ENCODE measurements around the gene CRYBA2. TPM values are rescaled to one million over a fixed set of nuclear protein-coding genes. Genes with fewer than 3 reads are reported as not detected.

The CRYBA2 gene
- total and polyA plus RNA-seq, 11 donors: not detected

GRCh38 chr2:218959761-218960308, 33.4 kb downstream of the CRYBA2 start:
- H3K27me3 ChIP-seq: peaks cover 44 to 92% (median 69%) of the 10 kb centered on the region in 9 donors
- no peak for TF ChIP-seq CTCF (IDR thresholded peaks at IDR 0.05)
- TF ChIP-seq POLR2A (IDR thresholded peaks at IDR 0.05): no peak
- intact Hi-C loops (cut with DNase I): no loop called here
- H3K4me3 ChIP-seq: peak overlapping the region; percentile 15 to 52 (median 40)
- DNase-seq: no peak
- H3K36me3 ChIP-seq: no peaks in the 10 kb centered on the region
- H3K27ac ChIP-seq: no peak overlapping the region
- ATAC-seq: no peak
- no peaks in the 10 kb centered on the region for H3K9me3 ChIP-seq
- peaks cover 0 to 20% (median 3%) of the 10 kb centered on the region in 12 donors for H3K4me1 ChIP-seq
- WGBS, 4 donors: 0 to 2% (median 2%) methylated on average over 2 to 67 of the region's 67 CpGs

GRCh38 chr2:218959141-218959731, 34.0 kb downstream of the CRYBA2 start, which contains the start of gene CDK5R2:
TSS of gene CDK5R2 (plus strand) at chr2:218959666. CDS start at chr2:218959821, 155 bp downstream.
- Histone ChIP-seq H3K27ac (no peak within 1 kb of the TSS), H3K9me3 (no peaks in the 10 kb centered on the region), H3K36me3 (no peaks in the 10 kb centered on the region), H3K4me3 (peak within 1 kb of the TSS; percentile 15 to 52 (median 40)), H3K27me3 (peaks cover 44 to 91% (median 67%) of the 10 kb centered on the region in 9 donors), H3K4me1 (peaks cover 0 to 20% (median 3%) of the 10 kb centered on the region in 12 donors)
- intact Hi-C loops (cut with DNase I): no loop called here
- TF ChIP-seq POLR2A (IDR thresholded peaks at IDR 0.05) (no peak), CTCF (IDR thresholded peaks at IDR 0.05) (no peak)
- 1 to 2% (median 2%) methylated on average over 13 to 37 of the region's 37 CpGs for WGBS, 4 donors
- DNase-seq: peak; percentile 68 to 81 (median 73)
- ATAC-seq: peak; percentile 55 to 91 (median 82)

GRCh38 chr2:218958276-218958675, 34.9 kb downstream of the CRYBA2 start:
- Histone ChIP-seq H3K27ac (no peak overlapping the region), H3K4me3 (no peak overlapping the region), H3K9me3 (no peaks in the 10 kb centered on the region), H3K36me3 (no peaks in the 10 kb centered on the region), H3K4me1 (peaks cover 0 to 20% (median 3%) of the 10 kb centered on the region in 12 donors), H3K27me3 (peaks cover 38 to 91% (median 58%) of the 10 kb centered on the region in 9 donors)
- intact Hi-C loops (cut with DNase I): no loop called here
- ATAC-seq (no peak), DNase-seq (no peak)
- WGBS, 4 donors: 85 to 100% (median 92%) methylated on average over 1 of the region's 1 CpG
- TF ChIP-seq POLR2A (IDR thresholded peaks at IDR 0.05) (no peak), CTCF (IDR thresholded peaks at IDR 0.05) (no peak)

GRCh38 chr2:218957671-218958070, 35.6 kb downstream of the CRYBA2 start:
- WGBS, 4 donors: 71 to 81% (median 76%) methylated on average over 4 of the region's 4 CpGs
- TF ChIP-seq CTCF (IDR thresholded peaks at IDR 0.05): no peak
- TF ChIP-seq POLR2A (IDR thresholded peaks at IDR 0.05): no peak
- intact Hi-C loops (cut with DNase I): no loop called here
- Histone ChIP-seq H3K4me1 (peaks cover 0 to 20% (median under 1%) of the 10 kb centered on the region in 12 donors), H3K9me3 (no peaks in the 10 kb centered on the region), H3K4me3 (no peak overlapping the region), H3K36me3 (no peaks in the 10 kb centered on the region), H3K27ac (no peak overlapping the region), H3K27me3 (peaks cover 35 to 87% (median 52%) of the 10 kb centered on the region in 9 donors)
- DNase-seq (no peak), ATAC-seq (no peak)
